Measurements from ENCODE around the gene SMIM41. TPM values are rescaled to one million over a fixed set of nuclear protein-coding genes. Genes with fewer than 3 reads are reported as not detected.

SMIM41 gene
- total and polyA plus RNA-seq, 4 donors, result 0.03 to 0.50 (median 0.24) TPM; not detected in 1

GRCh38 chr12:52123487-52124186 lies 44.1 kb downstream of the SMIM41 start:
- 85% methylated on average over 8 of the region's 8 CpGs for WGBS
- H3K36me3 ChIP-seq (ENCODE audit: control insufficient read depth in 4 of 4, insufficient read depth in 3 of 4, low read depth in 1 of 4, low read length in 3 of 4), result no peaks in the 10 kb centered on the region
- no peak overlapping the region for H3K27ac ChIP-seq (ENCODE audit: low read depth in 1 of 2, low read length in 2 of 2)
- no peaks in the 10 kb centered on the region for H3K9me3 ChIP-seq (ENCODE audit: control insufficient read depth in 4 of 4, low read length in 3 of 4)
- DNase-seq (ENCODE audit: low spot score), result no peak
- no peak overlapping the region for H3K9ac ChIP-seq (ENCODE audit: low read depth in 1 of 2, low read length in 2 of 2)
- no peak overlapping the region for H3K4me3 ChIP-seq (ENCODE audit: low read depth in 1 of 3, low read length in 3 of 3)
- H3K27me3 ChIP-seq (ENCODE audit: control insufficient read depth in 4 of 4, insufficient read depth in 4 of 4, low read length in 3 of 4), result no peaks in the 10 kb centered on the region
- peaks cover 10 to 34% (median 28%) of the 10 kb centered on the region in 4 donors for H3K4me1 ChIP-seq (ENCODE audit: control insufficient read depth in 4 of 4, insufficient read depth in 4 of 4, low read length in 3 of 4)
- no peak for TF ChIP-seq HNF4G (IDR thresholded peaks at IDR 0.05)
- no peak for TF ChIP-seq FOXA2 (IDR thresholded peaks at IDR 0.05)
- TF ChIP-seq JUND (IDR thresholded peaks at IDR 0.05), result no peak
- TF ChIP-seq SP1 (IDR thresholded peaks at IDR 0.05), result no peak
- TF ChIP-seq RXRA (IDR thresholded peaks at IDR 0.05), result no peak
- TF ChIP-seq YY1 (IDR thresholded peaks at IDR 0.05), result no peak
- no peak for TF ChIP-seq REST (IDR thresholded peaks at IDR 0.05)
- TF ChIP-seq FOXA1 (IDR thresholded peaks at IDR 0.05), result no peak
- TF ChIP-seq EGR1 (IDR thresholded peaks at IDR 0.05; ENCODE audit: low read depth in 2 of 2), result no peak
- no peak for TF ChIP-seq ZBTB33 (IDR thresholded peaks at IDR 0.05)
- no peak for TF ChIP-seq GABPA (IDR thresholded peaks at IDR 0.05 in 1 of 2, conservative IDR thresholded peaks at IDR 0.05 in 1 of 2)
- no peak for TF ChIP-seq TAF1 (conservative IDR thresholded peaks at IDR 0.05)
- no peak for TF ChIP-seq MAX (IDR thresholded peaks at IDR 0.05)
- TF ChIP-seq RAD21 (IDR thresholded peaks at IDR 0.05), result no peak
- no peak for TF ChIP-seq HNF4A (conservative IDR thresholded peaks at IDR 0.05)

GRCh38 chr12:52125476-52125900 lies 46.0 kb downstream of the SMIM41 start:
- Histone ChIP-seq H3K27ac (ENCODE audit: low read depth in 1 of 2, low read length in 2 of 2) (no peak overlapping the region), H3K36me3 (ENCODE audit: control insufficient read depth in 4 of 4, insufficient read depth in 3 of 4, low read depth in 1 of 4, low read length in 3 of 4) (no peaks in the 10 kb centered on the region), H3K9me3 (ENCODE audit: control insufficient read depth in 4 of 4, low read length in 3 of 4) (no peaks in the 10 kb centered on the region), H3K9ac (ENCODE audit: low read depth in 1 of 2, low read length in 2 of 2) (no peak overlapping the region), H3K27me3 (ENCODE audit: control insufficient read depth in 4 of 4, insufficient read depth in 4 of 4, low read length in 3 of 4) (no peaks in the 10 kb centered on the region), H3K4me1 (ENCODE audit: control insufficient read depth in 4 of 4, insufficient read depth in 4 of 4, low read length in 3 of 4) (peaks cover 2 to 21% (median 13%) of the 10 kb centered on the region in 4 donors), H3K4me3 (ENCODE audit: low read depth in 1 of 3, low read length in 3 of 3) (no peak overlapping the region)
- WGBS, result 84% methylated on average over 6 of the region's 6 CpGs
- no peak for DNase-seq (ENCODE audit: low spot score)
- no peak for TF ChIP-seq FOXA1 (IDR thresholded peaks at IDR 0.05)
- TF ChIP-seq REST (IDR thresholded peaks at IDR 0.05), result no peak
- TF ChIP-seq MAX (IDR thresholded peaks at IDR 0.05), result no peak
- no peak for TF ChIP-seq HNF4A (conservative IDR thresholded peaks at IDR 0.05)
- no peak for TF ChIP-seq YY1 (IDR thresholded peaks at IDR 0.05)
- TF ChIP-seq ZBTB33 (IDR thresholded peaks at IDR 0.05), result no peak
- TF ChIP-seq SP1 (IDR thresholded peaks at IDR 0.05), result no peak
- no peak for TF ChIP-seq RXRA (IDR thresholded peaks at IDR 0.05)
- TF ChIP-seq HNF4G (IDR thresholded peaks at IDR 0.05), result no peak
- TF ChIP-seq GABPA (IDR thresholded peaks at IDR 0.05 in 1 of 2, conservative IDR thresholded peaks at IDR 0.05 in 1 of 2), result no peak
- TF ChIP-seq NR2F2 (IDR thresholded peaks at IDR 0.05), result no peak
- no peak for TF ChIP-seq FOXA2 (IDR thresholded peaks at IDR 0.05)
- no peak for TF ChIP-seq CTCF (IDR thresholded peaks at IDR 0.05; ENCODE audit: low read depth, low read length, missing input control)
